ENCODE results near the gene HS3ST4. TPM values are rescaled to one million over a fixed set of nuclear protein-coding genes. Genes with fewer than 3 reads are reported as not detected.

The HS3ST4 gene
- total and polyA plus RNA-seq, 2 of the 4 experiments (the other 2 are of a cell fraction), result not detected

GRCh38 chr16:25656639-25657038, 35.1 kb upstream of the HS3ST4 start:
- Histone ChIP-seq H3K4me3 (ENCODE audit: insufficient read depth, low read depth, low read length) (no peak overlapping the region), H3K79me1 (ENCODE audit: low read depth in 1 of 2, low read length in 2 of 2) (no peaks in the 10 kb centered on the region), H2BK120ac (ENCODE audit: low read depth, low read length) (no peak overlapping the region), H3K4me2 (ENCODE audit: low read depth, low read length) (no peak overlapping the region), H4K91ac (ENCODE audit: insufficient read depth, low read depth, low read length) (no peak overlapping the region), H3K27ac (ENCODE audit: insufficient read depth, low read length) (no peak overlapping the region), H3K4me1 (ENCODE audit: control insufficient read depth, insufficient read depth, low read length) (no peaks in the 10 kb centered on the region), H3K36me3 (ENCODE audit: control insufficient read depth, insufficient read depth, low read length) (no peaks in the 10 kb centered on the region), H2AK5ac (ENCODE audit: low read depth, low read length) (no peak overlapping the region), H3K9me1 (ENCODE audit: insufficient read depth, low read length) (no peaks in the 10 kb centered on the region), H3K18ac (ENCODE audit: low read depth, low read length) (no peak overlapping the region), H2BK20ac (ENCODE audit: low read depth, low read length) (no peak overlapping the region), H2BK15ac (ENCODE audit: low read depth, low read length) (no peak overlapping the region), H3K9me3 (ENCODE audit: control insufficient read depth, insufficient read depth, low read length) (peaks cover 2% of the 10 kb centered on the region; the same call in 1 of the 2 replicates), H2AFZ (replicated peaks; ENCODE audit: low read length, poor library complexity) (no peak overlapping the region), H4K5ac (ENCODE audit: low read depth, low read length) (no peak overlapping the region), H3K14ac (replicated peaks; ENCODE audit: low read depth, low read length) (no peak overlapping the region), H2AK9ac (replicated peaks; ENCODE audit: low read depth, low read length, poor library complexity) (no peak overlapping the region), H3K23ac (ENCODE audit: low read depth, low read length) (no peak overlapping the region), H4K8ac (ENCODE audit: low read depth in 2 of 2, low read length in 2 of 2) (no peak overlapping the region), H3K56ac (ENCODE audit: extremely low read depth, insufficient read depth, low read length) (no peak overlapping the region), H2BK5ac (ENCODE audit: low read depth, low read length, poor library complexity, severe bottlenecking) (no peak overlapping the region), H3K4ac (ENCODE audit: low read depth, low read length) (no peak overlapping the region), H4K20me1 (ENCODE audit: insufficient read depth, low read length) (no peaks in the 10 kb centered on the region), H3K9ac (ENCODE audit: low read depth, low read length) (no peak overlapping the region), H3K27me3 (ENCODE audit: control insufficient read depth, insufficient read depth, low read length) (no peaks in the 10 kb centered on the region)
- in situ Hi-C loops (cut with MboI; ENCODE audit: low sequenced_read_pairs), result no loop called here
- dilution Hi-C loops (cut with HindIII; ENCODE audit: low sequenced_read_pairs, unreplicated experiment), result no loop called here
- no peak for DNase-seq
- ATAC-seq (ENCODE audit: low read depth), result no peak
- intact Hi-C loops (cut with micrococcal nuclease), result no loop called here
- WGBS, 2 experiments (ENCODE audit: extremely low coverage in 2 of 2, insufficient read length in 1 of 2), result no CpG with 5 or more reads among the region's 2 CpGs
- TF ChIP-seq NFE2L2 (IDR thresholded peaks at IDR 0.05; ENCODE audit: low read depth, low read length), result no peak
- no peak for TF ChIP-seq POLR2A (IDR thresholded peaks at IDR 0.05; ENCODE audit: low read depth, low read length)
- TF ChIP-seq RAD21 (IDR thresholded peaks at IDR 0.05; ENCODE audit: low read length), result no peak
- TF ChIP-seq MXI1 (IDR thresholded peaks at IDR 0.05; ENCODE audit: borderline replicate concordance, low read depth, low read length), result no peak
- no peak for TF ChIP-seq MAFK (IDR thresholded peaks at IDR 0.05; ENCODE audit: low read depth, low read length)
- no peak for TF ChIP-seq SMC3 (IDR thresholded peaks at IDR 0.05; ENCODE audit: low read depth, low read length)
- no peak for TF ChIP-seq BHLHE40 (IDR thresholded peaks at IDR 0.05; ENCODE audit: low read depth, low read length)
- TF ChIP-seq FOS (IDR thresholded peaks at IDR 0.05; ENCODE audit: low read depth, low read length), result no peak
- TF ChIP-seq MAZ (IDR thresholded peaks at IDR 0.05; ENCODE audit: borderline replicate concordance, low read depth, low read length), result no peak
- TF ChIP-seq RCOR1 (IDR thresholded peaks at IDR 0.05; ENCODE audit: insufficient replicate concordance, low read length), result no peak
- no peak for TF ChIP-seq CHD1 (IDR thresholded peaks at IDR 0.05; ENCODE audit: low read depth, low read length)
- no peak for TF ChIP-seq CTCF (conservative IDR thresholded peaks at IDR 0.05; ENCODE audit: low read depth, low read length)
- no peak for TF ChIP-seq USF2 (IDR thresholded peaks at IDR 0.05; ENCODE audit: low read depth, low read length)
- no peak for TF ChIP-seq ELK1 (IDR thresholded peaks at IDR 0.05; ENCODE audit: borderline replicate concordance, low read depth, low read length)
- no peak for TF ChIP-seq CEBPB (IDR thresholded peaks at IDR 0.05; ENCODE audit: low read depth, low read length)
- TF ChIP-seq RFX5 (IDR thresholded peaks at IDR 0.05; ENCODE audit: low read depth, low read length), result no peak
- POLR2A ChIA-PET (ENCODE audit: unreplicated experiment), result no interaction called here
- CTCF ChIA-PET, result no interaction called here
- BruUV-seq (replicated peaks), result no TSS peak

Data from IMR-90 (cell line).